ENCODE measurements around the gene GRID2. TPM values are rescaled to one million over a fixed set of nuclear protein-coding genes. Genes with fewer than 3 reads are reported as not detected.

The GRID2 gene
- total RNA-seq, 1 donor = not detected

DNA sequence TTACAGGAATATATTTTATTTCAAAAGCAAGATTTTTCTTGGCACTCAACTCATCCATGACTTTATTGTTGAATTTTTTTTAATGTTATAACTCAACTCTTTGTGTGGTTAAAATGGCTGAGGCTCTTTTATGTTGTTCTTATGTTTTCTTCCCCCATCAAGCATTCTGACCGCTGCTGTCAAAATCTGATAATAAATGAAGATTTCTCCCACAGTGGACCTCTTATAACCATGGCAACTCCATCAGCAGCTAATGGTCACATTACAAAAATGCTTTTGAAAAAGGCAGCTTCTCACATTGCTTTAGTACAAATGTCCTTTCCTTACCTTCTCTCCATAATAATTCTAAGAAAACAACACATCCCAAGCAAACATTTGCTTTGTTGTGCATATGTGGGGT is 1428.7 kb downstream of the GRID2 start:
- H3K79me2 ChIP-seq (ENCODE audit: insufficient read depth, low read length) = no peaks in the 10 kb centered on the region
- no peaks in the 10 kb centered on the region for H4K20me1 ChIP-seq (ENCODE audit: insufficient read depth, low read length)
- H3K9me3 ChIP-seq (ENCODE audit: low read depth, low read length) = no peaks in the 10 kb centered on the region
- no peak overlapping the region for H3K4me3 ChIP-seq (ENCODE audit: insufficient read depth, low read length)
- no peaks in the 10 kb centered on the region for H3K4me1 ChIP-seq (ENCODE audit: insufficient read depth, low read length)
- no peaks in the 10 kb centered on the region for H3K27me3 ChIP-seq (ENCODE audit: insufficient read depth, low read length)
- no peak overlapping the region for H3K4me2 ChIP-seq (ENCODE audit: insufficient read depth, low read length)
- H2AFZ ChIP-seq (ENCODE audit: low read length) = no peak overlapping the region
- H3K36me3 ChIP-seq (ENCODE audit: insufficient read depth, low read length) = no peaks in the 10 kb centered on the region
- H3K27ac ChIP-seq (ENCODE audit: low read depth, low read length) = no peak overlapping the region
- no peak for DNase-seq (ENCODE audit: insufficient read length, low spot score, missing footprints)
- TF ChIP-seq, protein P1, sequence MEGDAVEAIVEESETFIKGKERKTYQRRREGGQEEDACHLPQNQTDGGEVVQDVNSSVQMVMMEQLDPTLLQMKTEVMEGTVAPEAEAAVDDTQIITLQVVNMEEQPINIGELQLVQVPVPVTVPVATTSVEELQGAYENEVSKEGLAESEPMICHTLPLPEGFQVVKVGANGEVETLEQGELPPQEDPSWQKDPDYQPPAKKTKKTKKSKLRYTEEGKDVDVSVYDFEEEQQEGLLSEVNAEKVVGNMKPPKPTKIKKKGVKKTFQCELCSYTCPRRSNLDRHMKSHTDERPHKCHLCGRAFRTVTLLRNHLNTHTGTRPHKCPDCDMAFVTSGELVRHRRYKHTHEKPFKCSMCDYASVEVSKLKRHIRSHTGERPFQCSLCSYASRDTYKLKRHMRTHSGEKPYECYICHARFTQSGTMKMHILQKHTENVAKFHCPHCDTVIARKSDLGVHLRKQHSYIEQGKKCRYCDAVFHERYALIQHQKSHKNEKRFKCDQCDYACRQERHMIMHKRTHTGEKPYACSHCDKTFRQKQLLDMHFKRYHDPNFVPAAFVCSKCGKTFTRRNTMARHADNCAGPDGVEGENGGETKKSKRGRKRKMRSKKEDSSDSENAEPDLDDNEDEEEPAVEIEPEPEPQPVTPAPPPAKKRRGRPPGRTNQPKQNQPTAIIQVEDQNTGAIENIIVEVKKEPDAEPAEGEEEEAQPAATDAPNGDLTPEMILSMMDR (IDR thresholded peaks at IDR 0.05; ENCODE audit: extremely low read depth, low read depth, low read length) = no peak

DNA sequence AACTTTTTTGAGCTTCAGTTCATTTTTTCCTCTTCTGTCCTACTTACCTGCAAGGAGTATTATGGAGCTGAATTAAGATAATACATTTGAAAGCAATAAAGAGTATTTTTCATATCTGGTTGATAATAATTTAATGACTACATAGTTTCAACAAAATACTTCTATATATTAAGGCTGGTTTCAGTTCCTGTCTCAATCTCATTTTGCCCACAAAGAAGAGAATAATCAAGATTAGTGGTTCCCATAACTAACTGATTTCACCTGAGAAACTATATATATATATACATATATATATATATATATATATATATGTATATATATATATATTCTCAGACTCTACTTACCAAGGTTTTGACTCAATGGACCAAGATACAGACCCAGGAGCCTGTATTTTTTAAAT is 1437.1 kb downstream of the GRID2 start:
- Histone ChIP-seq H3K79me2 (ENCODE audit: insufficient read depth, low read length) (no peaks in the 10 kb centered on the region), H3K4me2 (ENCODE audit: insufficient read depth, low read length) (no peak overlapping the region), H3K36me3 (ENCODE audit: insufficient read depth, low read length) (no peaks in the 10 kb centered on the region), H3K9me3 (ENCODE audit: low read depth, low read length) (no peaks in the 10 kb centered on the region), H3K4me1 (ENCODE audit: insufficient read depth, low read length) (no peaks in the 10 kb centered on the region), H4K20me1 (ENCODE audit: insufficient read depth, low read length) (no peaks in the 10 kb centered on the region), H3K27ac (ENCODE audit: low read depth, low read length) (no peak overlapping the region), H3K27me3 (ENCODE audit: insufficient read depth, low read length) (no peaks in the 10 kb centered on the region), H3K4me3 (ENCODE audit: insufficient read depth, low read length) (no peak overlapping the region), H2AFZ (ENCODE audit: low read length) (no peak overlapping the region)
- no peak for DNase-seq (ENCODE audit: insufficient read length, low spot score, missing footprints)
- TF ChIP-seq, protein P1 (IDR thresholded peaks at IDR 0.05; ENCODE audit: extremely low read depth, low read depth, low read length) = no peak

DNA sequence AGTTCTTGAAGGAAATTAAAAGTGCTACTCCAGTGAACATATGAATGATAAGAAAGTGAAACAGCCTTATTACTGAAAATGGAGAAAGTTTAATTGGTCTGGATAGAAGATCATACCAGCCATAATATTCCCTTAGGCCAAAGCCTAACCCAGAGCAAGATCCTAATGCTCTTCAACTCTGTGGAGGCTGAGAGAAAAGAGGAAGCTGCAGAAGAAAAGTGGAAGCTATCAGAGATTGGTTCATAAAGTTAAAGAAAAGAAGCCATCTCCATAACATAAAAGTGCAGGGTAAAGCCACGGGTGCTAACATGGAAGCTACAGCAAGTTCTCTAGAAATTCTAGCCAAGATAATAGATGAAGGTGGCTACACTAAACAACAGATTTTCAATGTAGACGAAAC is 1439.3 kb downstream of the GRID2 start:
- Histone ChIP-seq H4K20me1 (ENCODE audit: insufficient read depth, low read length) (no peaks in the 10 kb centered on the region), H2AFZ (ENCODE audit: low read length) (no peak overlapping the region), H3K9me3 (ENCODE audit: low read depth, low read length) (no peaks in the 10 kb centered on the region), H3K36me3 (ENCODE audit: insufficient read depth, low read length) (no peaks in the 10 kb centered on the region), H3K27me3 (ENCODE audit: insufficient read depth, low read length) (no peaks in the 10 kb centered on the region), H3K79me2 (ENCODE audit: insufficient read depth, low read length) (no peaks in the 10 kb centered on the region), H3K4me3 (ENCODE audit: insufficient read depth, low read length) (no peak overlapping the region), H3K27ac (ENCODE audit: low read depth, low read length) (no peak overlapping the region), H3K4me1 (ENCODE audit: insufficient read depth, low read length) (no peaks in the 10 kb centered on the region), H3K4me2 (ENCODE audit: insufficient read depth, low read length) (no peak overlapping the region)
- DNase-seq (ENCODE audit: insufficient read length, low spot score, missing footprints) = no peak
- TF ChIP-seq, protein P1 (IDR thresholded peaks at IDR 0.05; ENCODE audit: extremely low read depth, low read depth, low read length) = no peak

DNA sequence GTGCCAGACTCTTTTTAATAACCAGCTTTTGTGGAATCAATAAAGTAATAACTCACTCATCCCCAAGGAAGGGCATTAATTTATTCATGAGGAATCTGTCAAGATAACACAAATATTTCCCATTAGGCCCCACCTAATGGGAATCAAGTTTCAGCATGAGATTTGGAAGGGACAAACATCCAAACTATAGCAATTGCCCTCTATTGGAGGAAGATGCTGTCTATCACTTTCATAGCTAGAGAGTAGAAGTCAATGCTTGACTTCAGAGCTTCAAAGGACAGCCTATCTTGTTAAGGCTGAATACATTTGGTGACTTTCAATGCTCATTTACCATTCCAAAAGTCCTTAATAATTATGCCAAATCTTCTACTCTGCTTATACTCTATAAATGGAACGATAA is 1439.9 kb downstream of the GRID2 start:
- TF ChIP-seq, protein P1 (IDR thresholded peaks at IDR 0.05; ENCODE audit: extremely low read depth, low read depth, low read length) = no peak
- Histone ChIP-seq H3K36me3 (ENCODE audit: insufficient read depth, low read length) (no peaks in the 10 kb centered on the region), H3K4me2 (ENCODE audit: insufficient read depth, low read length) (no peak overlapping the region), H2AFZ (ENCODE audit: low read length) (no peak overlapping the region), H3K4me1 (ENCODE audit: insufficient read depth, low read length) (no peaks in the 10 kb centered on the region), H3K27ac (ENCODE audit: low read depth, low read length) (no peak overlapping the region), H3K4me3 (ENCODE audit: insufficient read depth, low read length) (no peak overlapping the region), H4K20me1 (ENCODE audit: insufficient read depth, low read length) (no peaks in the 10 kb centered on the region), H3K79me2 (ENCODE audit: insufficient read depth, low read length) (no peaks in the 10 kb centered on the region), H3K27me3 (ENCODE audit: insufficient read depth, low read length) (no peaks in the 10 kb centered on the region), H3K9me3 (ENCODE audit: low read depth, low read length) (no peaks in the 10 kb centered on the region)
- no peak for DNase-seq (ENCODE audit: insufficient read length, low spot score, missing footprints)
